H9 (cell line): ENCODE data around the gene PLEKHM1. TPM values are rescaled to one million over a fixed set of nuclear protein-coding genes. Genes with fewer than 3 reads are reported as not detected.

Experiments used
- DNase-seq: peaks from one replicate; pipeline ENCODE4 v3.0.0-alpha.2; 2017
- H2AFZ ChIP-seq: one replicate; pipeline ENCODE4 v1.6.1; 2013; ENCODE audit warnings: mild to moderate bottlenecking, low read length, control low read depth, moderate library complexity
- H2AK5ac ChIP-seq: 2 replicates; pipeline ENCODE4 v1.6.1; 2013; ENCODE audit warnings: low read length, control low read depth, mixed read lengths; ENCODE audit not compliant: insufficient read length
- H2BK120ac ChIP-seq: one replicate; pipeline ENCODE4 v1.6.1; 2013; ENCODE audit warnings: low read depth, mild to moderate bottlenecking, low read length, control low read depth, inconsistent platforms; ENCODE audit not compliant: poor library complexity, severe bottlenecking
- H2BK12ac ChIP-seq: 2 replicates; pipeline ENCODE4 v1.6.1; 2013; ENCODE audit warnings: low read length, control low read depth, mixed read lengths, low read depth; ENCODE audit not compliant: insufficient read length
- H2BK15ac ChIP-seq: 2 replicates; pipeline ENCODE4 v1.6.1; 2013; ENCODE audit warnings: low read depth, low read length, control low read depth
- H2BK20ac ChIP-seq: one replicate; pipeline ENCODE4 v1.6.1; 2013; ENCODE audit warnings: low read depth, mild to moderate bottlenecking, low read length, control low read depth, inconsistent platforms; ENCODE audit not compliant: poor library complexity, severe bottlenecking
- H2BK5ac ChIP-seq: 2 replicates; pipeline ENCODE4 v1.6.1; 2013; ENCODE audit warnings: low read length, control low read depth, mixed read lengths; ENCODE audit not compliant: insufficient read length
- H3K14ac ChIP-seq: 2 replicates; pipeline ENCODE4 v1.6.1; 2013; ENCODE audit warnings: low read length, control low read depth; ENCODE audit not compliant: insufficient read depth
- H3K18ac ChIP-seq: 2 replicates; pipeline ENCODE4 v1.6.1; 2013; ENCODE audit warnings: low read depth, mild to moderate bottlenecking, mixed read lengths, low read length, control low read depth; ENCODE audit not compliant: insufficient read length
- H3K23ac ChIP-seq: 2 replicates; pipeline ENCODE4 v1.6.1; 2013; ENCODE audit warnings: low read length, control low read depth, mixed read lengths, low read depth; ENCODE audit not compliant: insufficient read length
- H3K23me2 ChIP-seq: 2 replicates; pipeline ENCODE4 v1.6.1; 2013; ENCODE audit warnings: low read depth, mild to moderate bottlenecking, mixed read lengths, low read length, control low read depth; ENCODE audit not compliant: insufficient read length, poor library complexity, severe bottlenecking
- H3K27ac ChIP-seq: 2 replicates; pipeline ENCODE4 v1.5.1; 2013; ENCODE audit warnings: low read length, control low read depth, mixed read lengths, low read depth; ENCODE audit not compliant: insufficient read length
- H3K27me3 ChIP-seq: 2 replicates; pipeline ENCODE4 v1.6.1; 2013; ENCODE audit warnings: low read length, control low read depth, inconsistent platforms; ENCODE audit not compliant: insufficient read depth
- H3K4ac ChIP-seq: 2 replicates; pipeline ENCODE4 v1.6.1; 2013; ENCODE audit warnings: low read depth, mild to moderate bottlenecking, control low read depth, inconsistent platforms, low read length, moderate library complexity
- H3K4me1 ChIP-seq: 2 replicates; pipeline ENCODE4 v1.6.1; 2013; ENCODE audit warnings: low read length, control low read depth, inconsistent platforms; ENCODE audit not compliant: insufficient read depth
- H3K4me2 ChIP-seq: 2 replicates; pipeline ENCODE4 v1.6.1; 2013; ENCODE audit warnings: low read length, control low read depth, mixed read lengths; ENCODE audit not compliant: insufficient read length, insufficient read depth
- H3K56ac ChIP-seq: 2 replicates; pipeline ENCODE4 v1.6.1; 2013; ENCODE audit warnings: low read depth, mild to moderate bottlenecking, mixed read lengths, low read length, control low read depth; ENCODE audit not compliant: insufficient read length
- H3K79me1 ChIP-seq: 2 replicates; pipeline ENCODE4 v1.6.1; 2013; ENCODE audit warnings: low read depth, mild to moderate bottlenecking, moderate library complexity, low read length, control low read depth, inconsistent platforms; ENCODE audit not compliant: insufficient read depth, poor library complexity, severe bottlenecking
- H3K79me2 ChIP-seq: 2 replicates; pipeline ENCODE4 v1.6.1; 2013; ENCODE audit warnings: low read length, control low read depth, inconsistent platforms; ENCODE audit not compliant: insufficient read depth
- H3K9ac ChIP-seq: 2 replicates; pipeline ENCODE4 v1.6.1; 2013; ENCODE audit warnings: low read length, control low read depth, mixed read lengths; ENCODE audit not compliant: insufficient read length; ENCODE audit errors: extremely low read depth
- H3K9me3 ChIP-seq: one replicate; pipeline ENCODE4 v1.6.1; 2013; ENCODE audit warnings: low read depth, low read length, inconsistent platforms; ENCODE audit not compliant: control insufficient read depth
- H3T11ph ChIP-seq: one replicate; pipeline ENCODE4 v1.6.1; 2013; ENCODE audit warnings: mild to moderate bottlenecking, low read length, control low read depth, inconsistent platforms
- H4K20me1 ChIP-seq: one replicate; pipeline ENCODE4 v1.6.1; 2013; ENCODE audit not compliant: control insufficient read depth, insufficient read length, insufficient read depth
- H4K5ac ChIP-seq: 2 replicates; pipeline ENCODE4 v1.6.1; 2013; ENCODE audit warnings: low read depth, mild to moderate bottlenecking, mixed read lengths, low read length, control low read depth; ENCODE audit not compliant: insufficient read length
- H4K8ac ChIP-seq: replicated peaks from 2 replicates; pipeline ENCODE4 v1.6.1; 2013; ENCODE audit warnings: low read length, control low read depth, mixed read lengths, low read depth; ENCODE audit not compliant: insufficient read length
- H4K91ac ChIP-seq: 2 replicates; pipeline ENCODE4 v1.6.1; 2013; ENCODE audit warnings: low read depth, mild to moderate bottlenecking, moderate library complexity, mixed read lengths, low read length, control low read depth; ENCODE audit not compliant: insufficient read length
- H3K27ac Mint-ChIP-seq, 3 experiments: 2 replicates in 2 of 3; 3 replicates in 1 of 3; pipeline ENCODE4 v1.8.0; 2020 to 2021; ENCODE audit warnings: mixed read lengths in 3 of 3, mild to moderate bottlenecking in 1 of 3, moderate library complexity in 1 of 3
- H3K27me3 Mint-ChIP-seq: 2 replicates; pipeline ENCODE4 v1.8.0; 2021; ENCODE audit warnings: low read depth, mild to moderate bottlenecking, moderate library complexity, mixed read lengths
- H3K36me3 Mint-ChIP-seq, 3 experiments: 2 replicates in 2 of 3; 3 replicates in 1 of 3; pipeline ENCODE4 v1.8.0; 2020 to 2021; ENCODE audit warnings: low read depth in 3 of 3, mixed read lengths in 3 of 3; ENCODE audit not compliant: insufficient read depth in 1 of 3
- H3K4me1 Mint-ChIP-seq, 2 experiments: 2 replicates each; pipeline ENCODE4 v1.8.0; 2020; ENCODE audit warnings: mixed read lengths in 2 of 2
- H3K4me3 Mint-ChIP-seq, 2 experiments: 2 replicates in 1 of 2; 3 replicates in 1 of 2; pipeline ENCODE4 v1.8.0; 2020 to 2021; ENCODE audit warnings: mild to moderate bottlenecking in 2 of 2, mixed read lengths in 2 of 2, moderate library complexity in 1 of 2
- H3K9me3 Mint-ChIP-seq, 2 experiments: 2 replicates in 1 of 2; 3 replicates in 1 of 2; pipeline ENCODE4 v1.8.0; 2020; ENCODE audit warnings: mild to moderate bottlenecking in 2 of 2, mixed read lengths in 2 of 2, moderate library complexity in 1 of 2
- WGBS: extraction: QIAGEN DNeasy Blood & Tissue Kit; methylation state at CpG from one replicate; pipeline ENCODE4 v1.1.7; 2013; ENCODE audit warnings: missing lambda C conversion rate, low lambda C conversion rate, mixed read lengths; ENCODE audit not compliant: insufficient read length; ENCODE audit errors: extremely low coverage; 5-methylcytosine and 5-hydroxymethylcytosine counted together
- total RNA-seq: library from RNA; stranded (reverse); gene quantifications from 2 replicates; pipeline ENCODE4 v1.2.1, GENCODE V29; 2021
- TF ChIP-seq, protein P1 (sequence below): fragments of 200-600 bp; sonication (generic); conservative IDR thresholded peaks from 3 replicates; pipeline ENCODE4 v1.8.0; 2021; ENCODE audit warnings: antibody characterized with exemption, mild to moderate bottlenecking

The PLEKHM1 gene
- total RNA-seq, 1 experiment from 2014 or later = 20.7 TPM

DNA sequence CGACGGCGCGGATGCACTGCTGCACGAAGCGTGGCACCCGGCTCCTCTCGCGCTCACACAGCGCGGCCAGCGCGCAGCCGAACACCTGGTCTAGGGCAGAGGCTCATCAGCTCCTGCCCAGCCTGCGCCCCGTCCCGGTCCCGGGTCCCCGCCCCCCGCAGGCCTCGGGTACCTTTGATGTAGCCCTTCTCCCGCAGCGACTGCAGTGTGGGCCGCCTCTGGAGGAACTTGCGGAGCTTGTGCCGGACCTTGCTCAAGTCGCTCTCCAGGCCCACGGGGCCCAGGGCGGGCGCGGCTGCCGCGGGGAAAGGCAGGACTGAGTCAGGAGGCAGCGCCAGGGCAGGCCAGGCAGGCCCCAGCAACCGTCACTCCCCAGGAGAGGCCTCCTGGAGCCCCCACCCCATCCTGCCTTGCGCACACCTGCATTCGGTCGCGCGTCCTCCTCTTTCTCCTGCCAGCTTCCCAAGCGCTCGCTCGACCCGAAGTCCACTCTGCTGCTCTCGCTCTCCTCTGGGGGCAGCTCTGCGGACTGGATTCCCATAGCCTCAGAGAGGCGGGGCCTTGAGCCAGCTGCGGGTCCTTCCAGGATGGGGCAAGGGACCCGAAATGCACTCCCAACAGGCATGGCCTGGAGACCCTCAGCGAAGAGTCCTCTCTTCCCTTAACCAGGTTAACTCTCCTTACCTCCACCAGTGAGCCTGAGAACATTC lies 93.9 kb downstream of the PLEKHM1 start:
- H3K4me1 ChIP-seq = peaks cover 2% of the 10 kb centered on the region; the same call in 1 of the 2 replicates
- no peaks in the 10 kb centered on the region for H3K23me2 ChIP-seq
- H3K27me3 ChIP-seq = no peaks in the 10 kb centered on the region
- Mint-ChIP-seq H3K9me3 (no peaks in the 10 kb centered on the region), H3K27ac (peak overlapping the region in 1 of 3 experiments; percentile 78; a peak in 2 of 7 replicates), H3K27me3 (peaks cover 10% of the 10 kb centered on the region), H3K4me3 (no peak overlapping the region), H3K4me1 (peaks cover 3 to 10% of the 10 kb centered on the region in 2 experiments), H3K36me3 (peaks cover 0 to 9% (median 7%) of the 10 kb centered on the region in 3 experiments; a peak in 4 of 7 replicates)
- H4K20me1 ChIP-seq = no peaks in the 10 kb centered on the region
- TF ChIP-seq, protein P1, sequence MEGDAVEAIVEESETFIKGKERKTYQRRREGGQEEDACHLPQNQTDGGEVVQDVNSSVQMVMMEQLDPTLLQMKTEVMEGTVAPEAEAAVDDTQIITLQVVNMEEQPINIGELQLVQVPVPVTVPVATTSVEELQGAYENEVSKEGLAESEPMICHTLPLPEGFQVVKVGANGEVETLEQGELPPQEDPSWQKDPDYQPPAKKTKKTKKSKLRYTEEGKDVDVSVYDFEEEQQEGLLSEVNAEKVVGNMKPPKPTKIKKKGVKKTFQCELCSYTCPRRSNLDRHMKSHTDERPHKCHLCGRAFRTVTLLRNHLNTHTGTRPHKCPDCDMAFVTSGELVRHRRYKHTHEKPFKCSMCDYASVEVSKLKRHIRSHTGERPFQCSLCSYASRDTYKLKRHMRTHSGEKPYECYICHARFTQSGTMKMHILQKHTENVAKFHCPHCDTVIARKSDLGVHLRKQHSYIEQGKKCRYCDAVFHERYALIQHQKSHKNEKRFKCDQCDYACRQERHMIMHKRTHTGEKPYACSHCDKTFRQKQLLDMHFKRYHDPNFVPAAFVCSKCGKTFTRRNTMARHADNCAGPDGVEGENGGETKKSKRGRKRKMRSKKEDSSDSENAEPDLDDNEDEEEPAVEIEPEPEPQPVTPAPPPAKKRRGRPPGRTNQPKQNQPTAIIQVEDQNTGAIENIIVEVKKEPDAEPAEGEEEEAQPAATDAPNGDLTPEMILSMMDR = no peak
- H3K79me1 ChIP-seq = no peaks in the 10 kb centered on the region
- H2BK5ac ChIP-seq = no peak overlapping the region
- H3K4me2 ChIP-seq = no peak overlapping the region
- no peak overlapping the region for H2BK15ac ChIP-seq
- no peak overlapping the region for H2BK12ac ChIP-seq
- H3K18ac ChIP-seq = no peak overlapping the region
- no peak overlapping the region for H3K4ac ChIP-seq
- H3T11ph ChIP-seq = no peak overlapping the region
- H3K23ac ChIP-seq = no peak overlapping the region
- no peak overlapping the region for H3K9ac ChIP-seq
- H3K14ac ChIP-seq = no peak overlapping the region
- H4K5ac ChIP-seq = no peak overlapping the region
- H2AK5ac ChIP-seq = no peak overlapping the region
- no peak overlapping the region for H3K27ac ChIP-seq
- no peak overlapping the region for H4K91ac ChIP-seq
- H4K8ac ChIP-seq = no peak overlapping the region
- no peak overlapping the region for H2BK20ac ChIP-seq
- no peaks in the 10 kb centered on the region for H3K9me3 ChIP-seq
- peak; percentile 62 for DNase-seq
- no peak overlapping the region for H3K56ac ChIP-seq
- no peak overlapping the region for H2AFZ ChIP-seq
- no peak overlapping the region for H2BK120ac ChIP-seq
- H3K79me2 ChIP-seq = no peaks in the 10 kb centered on the region
- no CpG with 5 or more reads among the region's 50 CpGs for WGBS
